Smooth muscle cell (in vitro differentiated cells): ENCODE data around the gene SLX4IP. TPM values are rescaled to one million over a fixed set of nuclear protein-coding genes. Genes with fewer than 3 reads are reported as not detected.

ENCODE experiments used
- DNase-seq: peaks from one replicate; lab custom pipeline; 2025; ENCODE audit not compliant: unreplicated experiment; lab: John Stamatoyannopoulos, UW
- H2AFZ ChIP-seq: fragments of 200-600 bp; sonication (generic); 2 replicates; pipeline ENCODE4 v1.6.0; 2016; ENCODE audit warnings: antibody characterized with exemption, low read depth, mild to moderate bottlenecking
- H3F3A ChIP-seq: fragments of 200-600 bp; sonication (generic); 2 replicates; pipeline ENCODE4 v1.6.0; 2017; ENCODE audit warnings: antibody characterized with exemption, low read depth
- H3K27ac ChIP-seq: fragments of 200-600 bp; sonication (generic); 2 replicates; pipeline ENCODE4 v1.5.1; 2016; ENCODE audit warnings: low read depth, mild to moderate bottlenecking
- H3K27me3 ChIP-seq: fragments of 200-600 bp; sonication (generic); 2 replicates; pipeline ENCODE4 v1.6.1; 2016; ENCODE audit warnings: low read depth, mild to moderate bottlenecking
- H3K36me3 ChIP-seq: fragments of 200-600 bp; sonication (generic); 2 replicates; pipeline ENCODE4 v1.5.1; 2016; ENCODE audit warnings: low read depth
- H3K4me1 ChIP-seq: fragments of 200-600 bp; sonication (generic); 2 replicates; pipeline ENCODE4 v1.5.1; 2016; ENCODE audit warnings: low read depth
- H3K4me2 ChIP-seq: fragments of 200-600 bp; sonication (generic); 2 replicates; pipeline ENCODE4 v1.6.0; 2016; ENCODE audit warnings: mild to moderate bottlenecking
- H3K4me3 ChIP-seq: fragments of 200-600 bp; sonication (generic); 2 replicates; pipeline ENCODE4 v1.5.1; 2016; ENCODE audit warnings: mild to moderate bottlenecking
- H3K79me2 ChIP-seq: fragments of 200-600 bp; sonication (generic); 2 replicates; pipeline ENCODE4 v1.6.0; 2016; ENCODE audit warnings: low read depth, mild to moderate bottlenecking
- H3K9ac ChIP-seq: fragments of 200-600 bp; sonication (generic); 2 replicates; pipeline ENCODE4 v1.6.0; 2016; ENCODE audit warnings: low read depth
- H3K9me3 ChIP-seq: fragments of 200-600 bp; sonication (generic); replicated peaks from 2 replicates; pipeline ENCODE4 v1.5.1; 2016; ENCODE audit warnings: low read depth
- H4K20me1 ChIP-seq: fragments of 200-600 bp; sonication (generic); 2 replicates; pipeline ENCODE4 v1.6.0; 2016; ENCODE audit warnings: low read depth
- WGBS: methylation state at CpG from one replicate; pipeline ENCODE4 v1.1.7; 2016; ENCODE audit warnings: low lambda C conversion rate; 5-methylcytosine and 5-hydroxymethylcytosine counted together
- polyA plus RNA-seq: library from polyadenylated mRNA; unstranded; fragments of >200 nt; fragmentation: Nextera tagmentation; extraction: Ambion mirVana; gene quantifications from 2 replicates; pipeline ENCODE4 v1.2.1, GENCODE V29; 2016
- total RNA-seq: library from RNA; depleted of rRNA; stranded (reverse); fragments of >200 nt; gene quantifications from 2 replicates; pipeline ENCODE4 v1.2.3, GENCODE V29; 2014
- TF ChIP-seq, protein P1 (sequence below): fragments of 200-600 bp; sonication (generic); IDR thresholded peaks from 2 replicates; pipeline ENCODE4 v1.5.1; 2017; ENCODE audit warnings: borderline replicate concordance, mild to moderate bottlenecking, antibody characterized with exemption; ENCODE audit not compliant: insufficient read depth, poor library complexity, severe bottlenecking

Gene SLX4IP
- total and polyA plus RNA-seq, 2 experiments from 2014 or later, result 1.2 to 6.2 TPM

DNA sequence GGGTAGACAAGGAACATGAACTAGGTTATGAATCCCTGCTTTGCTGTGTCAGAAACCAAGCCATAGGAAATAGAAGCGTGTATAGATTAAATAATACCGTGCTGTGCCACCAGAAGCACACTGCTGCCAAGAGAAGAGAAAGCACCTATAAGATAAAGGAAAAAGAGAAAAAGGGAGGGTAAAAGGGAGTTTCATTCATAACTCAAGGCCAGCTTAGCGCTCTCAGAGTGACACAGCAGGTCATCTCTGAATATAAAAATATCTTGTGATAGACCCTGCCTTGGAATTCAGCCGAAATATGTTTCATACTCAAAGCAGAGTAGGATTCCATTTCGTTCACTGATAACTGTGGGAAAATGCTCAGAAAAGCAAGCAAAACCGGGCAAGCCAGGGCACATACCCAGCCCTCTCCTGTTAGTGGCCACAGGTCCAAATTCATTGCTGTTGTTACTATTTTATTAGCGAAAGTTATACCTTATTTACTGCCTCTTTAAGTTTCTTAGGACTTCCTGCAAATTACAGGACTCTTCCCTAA is 230.0 kb downstream of the SLX4IP start:
- peak overlapping the region; percentile 32 for H3K4me2 ChIP-seq
- DNase-seq, result no peak
- H3K4me1 ChIP-seq, result peaks cover 68% of the 10 kb centered on the region
- H3K4me3 ChIP-seq, result no peak overlapping the region
- H3K36me3 ChIP-seq, result no peaks in the 10 kb centered on the region
- H2AFZ ChIP-seq, result no peak overlapping the region
- 69% methylated on average over 7 of the region's 7 CpGs for WGBS
- TF ChIP-seq, protein P1, sequence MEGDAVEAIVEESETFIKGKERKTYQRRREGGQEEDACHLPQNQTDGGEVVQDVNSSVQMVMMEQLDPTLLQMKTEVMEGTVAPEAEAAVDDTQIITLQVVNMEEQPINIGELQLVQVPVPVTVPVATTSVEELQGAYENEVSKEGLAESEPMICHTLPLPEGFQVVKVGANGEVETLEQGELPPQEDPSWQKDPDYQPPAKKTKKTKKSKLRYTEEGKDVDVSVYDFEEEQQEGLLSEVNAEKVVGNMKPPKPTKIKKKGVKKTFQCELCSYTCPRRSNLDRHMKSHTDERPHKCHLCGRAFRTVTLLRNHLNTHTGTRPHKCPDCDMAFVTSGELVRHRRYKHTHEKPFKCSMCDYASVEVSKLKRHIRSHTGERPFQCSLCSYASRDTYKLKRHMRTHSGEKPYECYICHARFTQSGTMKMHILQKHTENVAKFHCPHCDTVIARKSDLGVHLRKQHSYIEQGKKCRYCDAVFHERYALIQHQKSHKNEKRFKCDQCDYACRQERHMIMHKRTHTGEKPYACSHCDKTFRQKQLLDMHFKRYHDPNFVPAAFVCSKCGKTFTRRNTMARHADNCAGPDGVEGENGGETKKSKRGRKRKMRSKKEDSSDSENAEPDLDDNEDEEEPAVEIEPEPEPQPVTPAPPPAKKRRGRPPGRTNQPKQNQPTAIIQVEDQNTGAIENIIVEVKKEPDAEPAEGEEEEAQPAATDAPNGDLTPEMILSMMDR, result no peak
- H4K20me1 ChIP-seq, result peaks cover 100% of the 10 kb centered on the region
- H3K9me3 ChIP-seq, result no peaks in the 10 kb centered on the region
- H3K27me3 ChIP-seq, result no peaks in the 10 kb centered on the region
- peak overlapping the region; percentile 50 for H3K27ac ChIP-seq
- peaks cover 86% of the 10 kb centered on the region for H3K79me2 ChIP-seq
- H3K9ac ChIP-seq, result no peak overlapping the region
- no peaks in the 10 kb centered on the region for H3F3A ChIP-seq

DNA sequence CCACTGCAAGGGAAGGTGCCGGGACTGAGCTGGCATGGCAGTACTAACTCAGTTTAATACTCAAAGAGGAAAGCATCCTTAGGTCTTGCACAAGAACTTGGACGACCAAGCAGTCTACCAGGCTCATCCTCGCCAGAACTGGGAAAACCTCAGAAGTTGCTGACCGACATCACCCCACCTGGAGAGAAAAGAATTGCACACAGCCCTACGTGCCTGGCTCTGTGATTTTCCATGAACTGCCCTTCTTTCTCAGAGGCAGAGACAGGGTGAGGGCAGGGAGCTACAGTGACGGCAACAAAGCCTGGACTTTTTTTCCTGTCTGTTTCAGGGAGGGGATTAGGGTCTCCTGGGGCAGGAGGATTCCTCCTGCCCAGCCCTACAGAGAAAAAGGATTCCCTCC is 230.7 kb downstream of the SLX4IP start:
- peaks cover 100% of the 10 kb centered on the region for H4K20me1 ChIP-seq
- H3K36me3 ChIP-seq, result no peaks in the 10 kb centered on the region
- no peak overlapping the region for H3K9ac ChIP-seq
- peak overlapping the region; percentile 50 for H3K27ac ChIP-seq
- TF ChIP-seq, protein P1, result no peak
- H3F3A ChIP-seq, result no peaks in the 10 kb centered on the region
- H3K79me2 ChIP-seq, result peaks cover 93% of the 10 kb centered on the region
- DNase-seq, result no peak
- 48% methylated on average over 6 of the region's 6 CpGs for WGBS
- no peak overlapping the region for H2AFZ ChIP-seq
- no peaks in the 10 kb centered on the region for H3K27me3 ChIP-seq
- H3K4me2 ChIP-seq, result peak overlapping the region; percentile 32
- H3K4me3 ChIP-seq, result no peak overlapping the region
- no peaks in the 10 kb centered on the region for H3K9me3 ChIP-seq
- peaks cover 72% of the 10 kb centered on the region for H3K4me1 ChIP-seq

DNA sequence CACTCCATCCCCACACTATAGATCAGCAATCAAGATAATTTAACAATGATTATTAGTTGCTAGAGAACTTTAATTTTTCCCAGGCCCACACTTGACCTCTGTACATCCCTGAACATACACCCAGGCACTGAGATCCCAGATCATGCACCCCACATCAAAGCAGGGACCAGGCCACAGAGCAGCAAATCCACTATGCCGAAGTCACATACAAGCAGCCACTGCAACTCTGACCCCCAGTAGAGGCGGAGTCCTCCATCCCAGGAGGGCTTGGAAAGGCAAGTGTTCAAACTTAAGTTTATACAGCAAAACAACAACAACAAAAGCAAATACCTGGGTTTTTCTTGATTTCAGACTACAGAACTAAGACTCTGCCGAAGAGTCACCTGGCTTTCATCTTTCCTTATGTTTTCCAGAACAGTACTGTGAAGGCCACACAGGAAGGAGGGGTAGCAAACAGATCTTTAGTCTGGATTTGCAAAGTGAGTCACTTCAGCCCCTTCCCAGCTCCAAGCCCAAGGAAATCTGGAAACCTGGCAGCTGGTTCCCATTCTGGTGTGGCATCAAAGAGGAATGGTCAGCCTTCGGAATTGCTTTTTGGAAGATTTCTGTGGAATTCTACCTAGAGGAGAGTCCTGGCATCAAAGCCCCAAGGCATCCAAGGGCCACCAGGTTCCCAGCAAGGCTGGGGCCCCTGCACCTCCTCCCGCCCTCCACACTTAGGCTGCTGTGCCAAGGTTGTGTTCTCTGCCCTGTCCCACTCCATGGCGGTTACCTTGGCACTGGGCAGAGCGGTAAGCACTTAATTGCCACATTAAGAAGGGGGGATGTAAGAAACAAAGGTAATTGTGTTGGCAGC is 231.3 kb downstream of the SLX4IP start:
- 77% methylated on average over 7 of the region's 7 CpGs for WGBS

More for the DNA sequence above, 231.3 kb downstream of the SLX4IP start:
- Histone ChIP-seq H3K27me3 (no peaks in the 10 kb centered on the region), H3K27ac (peak overlapping the region; percentile 50), H3F3A (no peaks in the 10 kb centered on the region), H3K4me3 (no peak overlapping the region), H3K36me3 (no peaks in the 10 kb centered on the region), H4K20me1 (peaks cover 100% of the 10 kb centered on the region), H3K79me2 (peaks cover 91% of the 10 kb centered on the region), H3K4me1 (peaks cover 77% of the 10 kb centered on the region), H3K9me3 (no peaks in the 10 kb centered on the region), H3K9ac (no peak overlapping the region), H3K4me2 (peak overlapping the region; percentile 32), H2AFZ (no peak overlapping the region)
- TF ChIP-seq, protein P1, result no peak
- DNase-seq, result no peak
